HL-60 (cell line): ENCODE results near the gene FGL2.
A peak's percentile ranks its signal among the peaks of the same experiment; 100 is the strongest.

ENCODE experiments used
- GABPA ChIP-seq: IDR thresholded peaks from 2 replicates; pipeline ENCODE4 v1.6.1; 2012; ENCODE audit warnings: low read depth
- SPI1 ChIP-seq: IDR thresholded peaks from 2 replicates; pipeline ENCODE4 v1.6.1; 2012; ENCODE audit warnings: low read depth, mild to moderate bottlenecking, borderline replicate concordance
- TF ChIP-seq, protein P1 (sequence below): IDR thresholded peaks from 2 replicates; pipeline ENCODE4 v1.6.1; 2012; ENCODE audit warnings: low read depth; ENCODE audit not compliant: insufficient replicate concordance
- TF ChIP-seq, protein P2 (sequence below): IDR thresholded peaks from one replicate; pipeline ENCODE4 v1.5.1; 2011; ENCODE audit warnings: low read length, control low read depth, inconsistent platforms; ENCODE audit not compliant: insufficient read depth

DNA sequence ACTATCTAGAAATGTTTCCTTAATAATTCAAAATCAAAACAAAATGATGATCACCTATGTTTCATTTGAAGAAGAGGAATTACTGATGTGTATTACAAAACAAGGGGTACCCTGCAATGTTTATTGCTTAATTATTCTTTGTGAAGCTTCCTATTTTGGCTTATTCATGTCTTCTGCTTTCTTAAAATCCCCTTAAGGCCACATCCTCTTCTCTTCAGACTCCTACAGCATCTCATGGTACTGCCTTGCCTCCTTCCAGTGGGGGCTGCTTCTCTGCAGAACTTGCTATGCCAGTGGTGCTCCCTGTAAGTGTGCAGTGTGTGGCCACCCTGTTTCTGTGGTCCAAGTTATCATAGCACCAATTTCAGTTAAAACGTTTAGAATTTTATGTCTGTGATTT, 42.2 kb downstream of the FGL2 start:
- TF ChIP-seq SPI1 (peak; percentile 81), GABPA (no peak)
- TF ChIP-seq, protein P1, sequence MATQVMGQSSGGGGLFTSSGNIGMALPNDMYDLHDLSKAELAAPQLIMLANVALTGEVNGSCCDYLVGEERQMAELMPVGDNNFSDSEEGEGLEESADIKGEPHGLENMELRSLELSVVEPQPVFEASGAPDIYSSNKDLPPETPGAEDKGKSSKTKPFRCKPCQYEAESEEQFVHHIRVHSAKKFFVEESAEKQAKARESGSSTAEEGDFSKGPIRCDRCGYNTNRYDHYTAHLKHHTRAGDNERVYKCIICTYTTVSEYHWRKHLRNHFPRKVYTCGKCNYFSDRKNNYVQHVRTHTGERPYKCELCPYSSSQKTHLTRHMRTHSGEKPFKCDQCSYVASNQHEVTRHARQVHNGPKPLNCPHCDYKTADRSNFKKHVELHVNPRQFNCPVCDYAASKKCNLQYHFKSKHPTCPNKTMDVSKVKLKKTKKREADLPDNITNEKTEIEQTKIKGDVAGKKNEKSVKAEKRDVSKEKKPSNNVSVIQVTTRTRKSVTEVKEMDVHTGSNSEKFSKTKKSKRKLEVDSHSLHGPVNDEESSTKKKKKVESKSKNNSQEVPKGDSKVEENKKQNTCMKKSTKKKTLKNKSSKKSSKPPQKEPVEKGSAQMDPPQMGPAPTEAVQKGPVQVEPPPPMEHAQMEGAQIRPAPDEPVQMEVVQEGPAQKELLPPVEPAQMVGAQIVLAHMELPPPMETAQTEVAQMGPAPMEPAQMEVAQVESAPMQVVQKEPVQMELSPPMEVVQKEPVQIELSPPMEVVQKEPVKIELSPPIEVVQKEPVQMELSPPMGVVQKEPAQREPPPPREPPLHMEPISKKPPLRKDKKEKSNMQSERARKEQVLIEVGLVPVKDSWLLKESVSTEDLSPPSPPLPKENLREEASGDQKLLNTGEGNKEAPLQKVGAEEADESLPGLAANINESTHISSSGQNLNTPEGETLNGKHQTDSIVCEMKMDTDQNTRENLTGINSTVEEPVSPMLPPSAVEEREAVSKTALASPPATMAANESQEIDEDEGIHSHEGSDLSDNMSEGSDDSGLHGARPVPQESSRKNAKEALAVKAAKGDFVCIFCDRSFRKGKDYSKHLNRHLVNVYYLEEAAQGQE, result no peak
- TF ChIP-seq, protein P2, sequence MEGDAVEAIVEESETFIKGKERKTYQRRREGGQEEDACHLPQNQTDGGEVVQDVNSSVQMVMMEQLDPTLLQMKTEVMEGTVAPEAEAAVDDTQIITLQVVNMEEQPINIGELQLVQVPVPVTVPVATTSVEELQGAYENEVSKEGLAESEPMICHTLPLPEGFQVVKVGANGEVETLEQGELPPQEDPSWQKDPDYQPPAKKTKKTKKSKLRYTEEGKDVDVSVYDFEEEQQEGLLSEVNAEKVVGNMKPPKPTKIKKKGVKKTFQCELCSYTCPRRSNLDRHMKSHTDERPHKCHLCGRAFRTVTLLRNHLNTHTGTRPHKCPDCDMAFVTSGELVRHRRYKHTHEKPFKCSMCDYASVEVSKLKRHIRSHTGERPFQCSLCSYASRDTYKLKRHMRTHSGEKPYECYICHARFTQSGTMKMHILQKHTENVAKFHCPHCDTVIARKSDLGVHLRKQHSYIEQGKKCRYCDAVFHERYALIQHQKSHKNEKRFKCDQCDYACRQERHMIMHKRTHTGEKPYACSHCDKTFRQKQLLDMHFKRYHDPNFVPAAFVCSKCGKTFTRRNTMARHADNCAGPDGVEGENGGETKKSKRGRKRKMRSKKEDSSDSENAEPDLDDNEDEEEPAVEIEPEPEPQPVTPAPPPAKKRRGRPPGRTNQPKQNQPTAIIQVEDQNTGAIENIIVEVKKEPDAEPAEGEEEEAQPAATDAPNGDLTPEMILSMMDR, result no peak
